Stimulated activated CD8-positive, alpha-beta memory T cell treated with anti-CD3 and anti-CD28 coated beads, Interleukin-15, amount 100 ng/mL, for 24 hours (primary cell): ENCODE measurements around the gene INSIG1.

Source experiments
- DNase-seq: peaks from one replicate; pipeline ENCODE4 v3.0.0-alpha.2; 2020; ENCODE audit warnings: low read depth

The INSIG1 gene

GRCh38 chr7:155297517-155298287, at the start of gene INSIG1:
TSS of gene INSIG1 (plus strand) at chr7:155297878. CDS start at chr7:155298286, 408 bp downstream.
- peak; percentile 88 for DNase-seq

GRCh38 chr7:155248366-155248756, 49.3 kb upstream of the INSIG1 start:
- DNase-seq: no peak

GRCh38 chr7:155251831-155252230, 45.8 kb upstream of the INSIG1 start:
- DNase-seq: no peak

- no peak for DNase-seq
Measured at GRCh38 chr7:155252444-155252887, 45.2 kb upstream of the INSIG1 start.

GRCh38 chr7:155252892-155253501, 44.7 kb upstream of the INSIG1 start:
- no peak for DNase-seq

- DNase-seq: no peak
Measured at GRCh38 chr7:155254018-155254417, 43.7 kb upstream of the INSIG1 start.

GRCh38 chr7:155255071-155255470, 42.6 kb upstream of the INSIG1 start:
- DNase-seq: no peak

- DNase-seq: no peak
Measured at GRCh38 chr7:155255621-155256020, 42.1 kb upstream of the INSIG1 start.

GRCh38 chr7:155256081-155256760, 41.5 kb upstream of the INSIG1 start:
- no peak for DNase-seq

GRCh38 chr7:155256761-155257481, 40.8 kb upstream of the INSIG1 start:
- DNase-seq: no peak

GRCh38 chr7:155257482-155258225, 40.0 kb upstream of the INSIG1 start:
- no peak for DNase-seq

GRCh38 chr7:155258226-155258560, 39.5 kb upstream of the INSIG1 start:
- no peak for DNase-seq

- no peak for DNase-seq
Measured at GRCh38 chr7:155259866-155260497, 37.7 kb upstream of the INSIG1 start.

- no peak for DNase-seq
Measured at GRCh38 chr7:155260498-155260872, 37.2 kb upstream of the INSIG1 start.

- no peak for DNase-seq
Measured at GRCh38 chr7:155261031-155261985, 36.4 kb upstream of the INSIG1 start.

GRCh38 chr7:155262031-155262430, 35.6 kb upstream of the INSIG1 start:
- DNase-seq: no peak

- no peak for DNase-seq
Measured at GRCh38 chr7:155263051-155263450, 34.6 kb upstream of the INSIG1 start.

GRCh38 chr7:155263581-155264143, 34.0 kb upstream of the INSIG1 start:
- no peak for DNase-seq

- no peak for DNase-seq
Measured at GRCh38 chr7:155265144-155265543, 32.5 kb upstream of the INSIG1 start.

GRCh38 chr7:155265961-155266360, 31.7 kb upstream of the INSIG1 start:
- no peak for DNase-seq
